GM23248 (cell line): ENCODE measurements around the gene TMC5. TPM values are rescaled to one million over a fixed set of nuclear protein-coding genes. Genes with fewer than 3 reads are reported as not detected.

Experiments
- DNase-seq: peaks from one replicate; pipeline ENCODE4 v3.0.0-alpha.2; 2015
- H2AFZ ChIP-seq: fragments of 200-600 bp; sonication (generic); 2 replicates; pipeline ENCODE4 v1.6.1; 2016; ENCODE audit warnings: antibody characterized with exemption
- H3F3A ChIP-seq: fragments of 200-600 bp; sonication (generic); 2 replicates; pipeline ENCODE4 v1.6.1; 2016; ENCODE audit warnings: mild to moderate bottlenecking, antibody characterized with exemption, mixed run types; ENCODE audit not compliant: insufficient read depth
- H3K27ac ChIP-seq: fragments of 200-600 bp; sonication (generic); 2 replicates; pipeline ENCODE4 v1.5.1; 2016; ENCODE audit warnings: mild to moderate bottlenecking
- H3K27me3 ChIP-seq: fragments of 200-600 bp; sonication (generic); replicated peaks from 2 replicates; pipeline ENCODE4 v1.6.1; 2016; ENCODE audit warnings: mild to moderate bottlenecking; ENCODE audit not compliant: insufficient read depth
- H3K36me3 ChIP-seq: fragments of 200-600 bp; sonication (generic); 2 replicates; pipeline ENCODE4 v1.6.1; 2016; ENCODE audit warnings: low read depth, mild to moderate bottlenecking
- H3K4me1 ChIP-seq: fragments of 200-600 bp; sonication (generic); 2 replicates; pipeline ENCODE4 v1.6.1; 2016; ENCODE audit warnings: mild to moderate bottlenecking; ENCODE audit not compliant: insufficient read depth
- H3K4me2 ChIP-seq: fragments of 200-600 bp; sonication (generic); one replicate; pipeline ENCODE4 v1.6.1; 2016; ENCODE audit warnings: mild to moderate bottlenecking; ENCODE audit not compliant: unreplicated experiment
- H3K4me3 ChIP-seq: fragments of 200-600 bp; sonication (generic); 2 replicates; pipeline ENCODE4 v1.5.1; 2016; ENCODE audit warnings: mild to moderate bottlenecking
- H3K79me2 ChIP-seq: fragments of 200-600 bp; sonication (generic); 2 replicates; pipeline ENCODE4 v1.6.1; 2016; ENCODE audit warnings: mild to moderate bottlenecking; ENCODE audit not compliant: insufficient read depth
- H3K9ac ChIP-seq: fragments of 200-600 bp; sonication (generic); 2 replicates; pipeline ENCODE4 v1.6.1; 2016; ENCODE audit warnings: mild to moderate bottlenecking
- H3K9me2 ChIP-seq: fragments of 200-600 bp; sonication (generic); 2 replicates; pipeline ENCODE4 v1.6.1; 2016; ENCODE audit warnings: mixed run types, mild to moderate bottlenecking, moderate library complexity; ENCODE audit not compliant: insufficient read depth
- H3K9me3 ChIP-seq: fragments of 200-600 bp; sonication (generic); one replicate; pipeline ENCODE4 v1.6.1; 2017; ENCODE audit warnings: low read depth
- H4K20me1 ChIP-seq: fragments of 200-600 bp; sonication (generic); 2 replicates; pipeline ENCODE4 v1.6.0; 2016; ENCODE audit not compliant: insufficient read depth
- EZH2 ChIP-seq: fragments of 200-600 bp; sonication (generic); IDR thresholded peaks from 2 replicates; pipeline ENCODE4 v1.6.1; 2018; ENCODE audit warnings: antibody characterized with exemption, mild to moderate bottlenecking; ENCODE audit not compliant: insufficient read depth, poor library complexity, severe bottlenecking
- EZH2phosphoT487 ChIP-seq: fragments of 200-600 bp; sonication (generic); IDR thresholded peaks from 2 replicates; pipeline ENCODE4 v1.6.1; 2018; ENCODE audit warnings: antibody characterized with exemption, moderate library complexity, mild to moderate bottlenecking, low read depth; ENCODE audit not compliant: insufficient read depth
- WGBS, 2 experiments: methylation state at CpG; one replicate each; pipeline ENCODE4 v1.1.6; 2015 to 2017; ENCODE audit warnings: low lambda C conversion rate in 2 of 2, low coverage in 1 of 2; ENCODE audit errors: missing lambda C conversion rate in 2 of 2; 5-methylcytosine and 5-hydroxymethylcytosine counted together
- in situ Hi-C: fragments of 300-500 bp; cut with MboI; formaldehyde crosslinking; loops from 2 replicates; pipeline ENCODE4 v1.15.0; 2020
- polyA plus RNA-seq: library from polyadenylated mRNA; unstranded; fragments of >200 nt; fragmentation: Nextera tagmentation; extraction: Ambion mirVana; gene quantifications from 2 replicates; pipeline ENCODE4 v1.2.1, GENCODE V29; 2016
- total RNA-seq: library from RNA; depleted of rRNA; stranded (reverse); fragments of >200 nt; shearing (Covaris generic); gene quantifications from 2 replicates; pipeline ENCODE4 v1.2.3, GENCODE V29; 2014

The TMC5 gene
- total and polyA plus RNA-seq, 2 experiments from 2014 or later, result not detected

GRCh38 chr16:19468300-19468699, 50.6 kb downstream of the TMC5 start:
- in situ Hi-C loops, result no loop called here
- Histone ChIP-seq H3K27ac (no peak overlapping the region), H3K9ac (no peak overlapping the region), H3K4me3 (no peak overlapping the region), H3K36me3 (no peaks in the 10 kb centered on the region), H2AFZ (no peak overlapping the region), H3K4me1 (no peaks in the 10 kb centered on the region), H4K20me1 (no peaks in the 10 kb centered on the region), H3K9me2 (no peaks in the 10 kb centered on the region), H3K27me3 (no peaks in the 10 kb centered on the region), H3F3A (no peaks in the 10 kb centered on the region), H3K4me2 (no peak overlapping the region), H3K9me3 (no peaks in the 10 kb centered on the region), H3K79me2 (no peaks in the 10 kb centered on the region)
- WGBS, 2 experiments, result 25 to 31% methylated on average over 3 of the region's 3 CpGs
- no peak for DNase-seq
- TF ChIP-seq EZH2phosphoT487 (no peak), EZH2 (no peak)

- H3K9me3 ChIP-seq, result no peaks in the 10 kb centered on the region
- H3K4me1 ChIP-seq, result no peaks in the 10 kb centered on the region
- no peak overlapping the region for H3K9ac ChIP-seq
- WGBS, 2 experiments, result 49 to 60% methylated on average over 6 of the region's 6 CpGs
- H3K4me3 ChIP-seq, result no peak overlapping the region
- no peak overlapping the region for H3K4me2 ChIP-seq
- no peaks in the 10 kb centered on the region for H3K27me3 ChIP-seq
- H2AFZ ChIP-seq, result no peak overlapping the region
- H4K20me1 ChIP-seq, result no peaks in the 10 kb centered on the region
- TF ChIP-seq EZH2 (no peak), EZH2phosphoT487 (no peak)
- H3F3A ChIP-seq, result no peaks in the 10 kb centered on the region
- no peaks in the 10 kb centered on the region for H3K36me3 ChIP-seq
- DNase-seq, result no peak
- no peaks in the 10 kb centered on the region for H3K9me2 ChIP-seq
- H3K79me2 ChIP-seq, result no peaks in the 10 kb centered on the region
- no peak overlapping the region for H3K27ac ChIP-seq
- in situ Hi-C loops, result no loop called here
Measured at GRCh38 chr16:19472482-19472881, 54.8 kb downstream of the TMC5 start.

GRCh38 chr16:19474617-19475016, 56.9 kb downstream of the TMC5 start:
- H2AFZ ChIP-seq, result no peak overlapping the region
- in situ Hi-C loops, result no loop called here
- no peak for DNase-seq
- no peak overlapping the region for H3K27ac ChIP-seq
- H3K4me2 ChIP-seq, result no peak overlapping the region
- no peaks in the 10 kb centered on the region for H3K27me3 ChIP-seq
- no peaks in the 10 kb centered on the region for H3K9me2 ChIP-seq
- no peak overlapping the region for H3K4me3 ChIP-seq
- no peaks in the 10 kb centered on the region for H3K36me3 ChIP-seq
- no peak overlapping the region for H3K9ac ChIP-seq
- no peaks in the 10 kb centered on the region for H3K4me1 ChIP-seq
- H3F3A ChIP-seq, result no peaks in the 10 kb centered on the region
- WGBS, 2 experiments, result 44 to 45% methylated on average over 5 of the region's 5 CpGs
- no peaks in the 10 kb centered on the region for H3K9me3 ChIP-seq
- TF ChIP-seq EZH2 (no peak), EZH2phosphoT487 (no peak)
- H3K79me2 ChIP-seq, result no peaks in the 10 kb centered on the region
- H4K20me1 ChIP-seq, result no peaks in the 10 kb centered on the region

GRCh38 chr16:19478505-19478904, 60.8 kb downstream of the TMC5 start:
- Histone ChIP-seq H3K36me3 (no peaks in the 10 kb centered on the region), H3K79me2 (no peaks in the 10 kb centered on the region), H3K9me2 (no peaks in the 10 kb centered on the region), H2AFZ (no peak overlapping the region), H3K27ac (no peak overlapping the region), H3K9me3 (no peaks in the 10 kb centered on the region), H3K4me3 (no peak overlapping the region), H3K4me1 (no peaks in the 10 kb centered on the region), H3K27me3 (no peaks in the 10 kb centered on the region), H4K20me1 (no peaks in the 10 kb centered on the region), H3K4me2 (no peak overlapping the region), H3K9ac (no peak overlapping the region), H3F3A (no peaks in the 10 kb centered on the region)
- TF ChIP-seq EZH2phosphoT487 (no peak), EZH2 (no peak)
- DNase-seq, result no peak
- 38 to 50% methylated on average over 1 of the region's 1 CpG for WGBS, 2 experiments
- in situ Hi-C loops, result no loop called here

- in situ Hi-C loops, result no loop called here
- no peak for TF ChIP-seq EZH2
- TF ChIP-seq EZH2phosphoT487, result no peak
- Histone ChIP-seq H3K79me2 (no peaks in the 10 kb centered on the region), H3K36me3 (no peaks in the 10 kb centered on the region), H2AFZ (no peak overlapping the region), H3K4me2 (no peak overlapping the region), H3K9me3 (no peaks in the 10 kb centered on the region), H3K4me1 (no peaks in the 10 kb centered on the region), H3K9ac (no peak overlapping the region), H3K27ac (no peak overlapping the region), H3K27me3 (no peaks in the 10 kb centered on the region), H3K9me2 (no peaks in the 10 kb centered on the region), H4K20me1 (no peaks in the 10 kb centered on the region), H3K4me3 (no peak overlapping the region), H3F3A (no peaks in the 10 kb centered on the region)
- DNase-seq, result no peak
- WGBS, 2 experiments, result 47 to 52% methylated on average over 3 of the region's 3 CpGs
Measured at GRCh38 chr16:19479302-19479721, 61.6 kb downstream of the TMC5 start.
